GM21825 (cell line): ENCODE measurements around the gene RAD51C.
"Not testable (repeated sequence)": the region's sequence is repeated elsewhere in the genome, so short reads cannot be mapped to it uniquely, and the experiment has no call there.

Experiments
- ATAC-seq: cut with Tn5 transposase; IDR thresholded peaks from one replicate; pipeline ENCODE4 v1.9.1; 2021; ENCODE audit warnings: mild to moderate bottlenecking, moderate library complexity; ENCODE audit not compliant: unreplicated experiment

RAD51C gene

DNA sequence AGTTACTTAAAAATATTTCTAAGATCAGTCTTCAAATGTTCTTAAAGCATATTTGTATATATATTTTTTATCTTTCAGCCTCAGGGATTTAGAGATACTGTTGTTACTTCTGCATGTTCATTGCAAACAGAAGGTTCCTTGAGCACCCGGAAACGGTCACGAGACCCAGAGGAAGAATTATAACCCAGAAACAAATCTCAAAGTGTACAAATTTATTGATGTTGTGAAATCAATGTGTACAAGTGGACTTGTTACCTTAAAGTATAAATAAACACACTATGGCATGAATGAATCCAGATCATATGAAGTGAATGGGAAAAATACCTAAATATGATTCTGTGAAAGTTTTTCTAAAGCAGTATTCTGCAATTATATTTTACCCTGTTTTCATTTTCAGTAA, 41.6 kb downstream of the RAD51C start:
- ATAC-seq = no peak

DNA sequence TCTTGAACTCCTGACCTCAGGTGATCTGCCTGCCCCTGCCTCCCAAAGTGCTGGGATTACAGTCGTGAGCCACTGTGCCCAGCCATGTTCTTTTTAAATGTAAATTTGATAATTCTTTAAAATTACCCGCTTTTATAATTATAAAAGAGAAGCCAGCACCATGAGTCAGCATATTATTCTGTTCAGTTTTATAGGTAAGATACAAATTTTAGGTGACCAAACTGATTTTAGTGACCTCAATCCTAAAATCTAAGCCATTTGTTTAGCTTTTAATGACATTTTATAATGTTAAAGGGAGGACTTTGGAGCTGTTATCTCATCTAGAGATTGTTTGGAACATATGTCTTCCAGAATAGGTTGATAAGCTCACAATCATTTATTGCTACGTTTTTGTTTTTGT, 42.4 kb downstream of the RAD51C start:
- ATAC-seq = no peak

- ATAC-seq = no peak
These were observed 48.8 kb downstream of the RAD51C start for GRCh38 chr17:58741121-58741625.

GRCh38 chr17:58747674-58748073, 55.3 kb downstream of the RAD51C start:
- no peak for ATAC-seq

GRCh38 chr17:58749627-58750026, 57.2 kb downstream of the RAD51C start:
- ATAC-seq = not testable (repeated sequence)

- ATAC-seq = no peak
These were observed 60.6 kb downstream of the RAD51C start for GRCh38 chr17:58753026-58753425.

DNA sequence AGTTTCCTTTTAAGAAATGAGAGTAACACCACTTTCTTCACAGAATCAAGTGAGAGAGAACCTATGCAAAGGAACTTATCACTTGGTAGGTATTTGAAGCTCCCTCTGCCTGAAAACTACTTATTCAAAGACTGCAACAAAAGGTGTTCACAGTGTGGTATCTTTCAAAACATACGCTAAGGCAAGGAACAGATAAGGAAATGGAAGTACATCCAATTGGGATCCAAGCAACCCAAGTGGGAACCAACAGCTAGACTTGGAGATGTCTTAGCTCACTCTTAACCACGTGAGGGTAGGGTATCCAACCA, 62.8 kb downstream of the RAD51C start:
- ATAC-seq = no peak

DNA sequence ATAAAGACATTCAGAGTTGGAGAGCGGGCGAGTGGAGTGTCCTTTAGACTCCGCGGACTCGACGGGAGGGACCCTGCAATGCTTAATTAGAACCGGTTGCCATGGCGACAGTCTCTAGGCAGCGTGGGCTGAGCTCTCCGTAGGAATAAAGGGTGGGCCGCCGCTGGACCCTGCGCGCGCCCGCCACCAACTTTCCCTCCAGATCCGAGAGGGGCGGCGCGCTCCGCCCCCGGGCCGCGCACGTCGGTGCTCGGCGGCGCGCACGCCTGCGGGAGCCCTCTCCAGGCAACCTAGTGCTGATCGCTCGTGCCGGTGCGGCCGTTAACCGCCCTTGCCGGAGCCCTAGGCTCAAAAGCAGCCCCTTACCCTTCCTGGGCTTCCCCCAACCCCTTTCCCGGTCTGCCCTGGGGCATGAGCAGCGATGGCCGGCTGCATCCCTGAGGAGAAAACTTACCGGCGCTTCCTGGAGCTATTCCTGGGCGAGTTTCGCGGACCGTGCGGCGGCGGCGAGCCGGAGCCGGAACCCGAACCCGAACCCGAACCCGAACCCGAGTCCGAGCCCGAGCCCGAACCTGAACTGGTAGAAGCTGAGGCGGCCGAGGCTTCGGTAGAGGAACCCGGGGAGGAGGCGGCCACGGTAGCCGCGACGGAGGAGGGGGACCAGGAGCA, 63.3 kb downstream of the RAD51C start, which contains the start of gene PPM1E:
PPM1E (plus strand) TSS at position 278 of the 669 bp plus-strand sequence.
- no peak for ATAC-seq

DNA sequence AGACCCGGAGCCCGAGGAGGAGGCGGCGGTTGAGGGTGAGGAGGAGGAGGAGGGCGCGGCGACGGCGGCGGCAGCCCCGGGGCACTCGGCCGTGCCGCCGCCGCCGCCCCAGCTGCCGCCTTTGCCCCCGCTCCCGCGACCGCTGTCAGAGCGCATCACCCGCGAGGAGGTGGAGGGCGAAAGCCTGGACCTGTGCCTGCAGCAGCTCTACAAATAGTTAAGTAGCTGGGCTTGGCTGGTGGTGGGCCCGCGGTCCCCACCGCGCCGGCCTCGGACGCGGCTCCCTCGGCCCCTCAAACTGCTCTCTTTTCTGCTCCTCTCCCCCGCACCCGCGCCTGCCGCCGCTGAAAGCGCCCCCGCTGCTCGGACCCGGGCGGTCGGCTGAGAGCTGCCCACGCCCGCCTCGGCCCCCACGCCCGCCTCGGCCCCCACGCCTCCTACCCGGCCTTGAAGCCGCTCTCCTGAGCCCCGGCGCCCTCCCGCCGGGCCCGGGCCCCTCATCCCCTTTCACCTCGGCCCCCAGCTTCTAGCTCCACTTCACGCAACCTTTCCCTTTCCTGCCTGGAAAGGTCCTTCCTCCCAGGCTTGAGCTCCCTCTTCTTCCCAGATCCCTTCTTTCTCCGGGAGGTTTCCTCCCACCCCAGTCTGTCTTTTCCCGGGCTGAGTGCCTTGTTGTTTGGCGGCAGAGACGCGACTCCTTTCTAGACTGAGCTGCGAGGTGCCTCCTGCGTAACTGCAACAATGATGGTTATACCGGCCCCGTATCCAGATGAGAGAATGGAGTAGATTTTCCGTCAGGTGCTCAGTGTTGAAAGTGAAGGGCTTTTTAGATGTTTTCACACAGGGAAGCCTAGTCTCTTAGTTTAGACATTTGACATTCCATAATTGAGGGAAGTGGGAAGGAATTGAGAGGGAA, 64.1 kb downstream of the RAD51C start:
- ATAC-seq = no peak

DNA sequence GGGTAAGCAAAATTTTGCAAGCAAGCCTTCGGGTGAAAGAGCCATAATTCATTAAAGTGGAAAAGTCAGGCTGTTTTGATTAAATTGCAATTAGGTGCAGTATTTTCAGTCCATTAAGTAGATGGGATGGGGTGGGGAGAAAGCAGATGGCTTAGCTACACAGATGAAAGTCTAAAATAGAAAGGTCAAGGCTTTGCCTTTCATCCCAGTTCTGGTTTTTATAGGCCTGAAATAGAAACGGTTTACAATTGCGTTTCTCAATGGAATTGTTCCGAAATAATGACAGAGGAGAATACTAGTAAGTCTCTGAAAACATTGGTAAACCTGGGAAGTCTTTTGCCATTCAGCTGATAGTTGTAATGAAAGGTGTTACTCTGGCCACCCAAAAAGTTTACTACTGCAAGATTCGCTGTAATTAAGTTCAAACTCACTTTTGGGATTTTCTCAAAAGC, 64.8 kb downstream of the RAD51C start:
- no peak for ATAC-seq

GRCh38 chr17:58758890-58759289, 66.5 kb downstream of the RAD51C start:
- no peak for ATAC-seq

- no peak for ATAC-seq
These were observed 67.1 kb downstream of the RAD51C start for GRCh38 chr17:58759522-58759921.

DNA sequence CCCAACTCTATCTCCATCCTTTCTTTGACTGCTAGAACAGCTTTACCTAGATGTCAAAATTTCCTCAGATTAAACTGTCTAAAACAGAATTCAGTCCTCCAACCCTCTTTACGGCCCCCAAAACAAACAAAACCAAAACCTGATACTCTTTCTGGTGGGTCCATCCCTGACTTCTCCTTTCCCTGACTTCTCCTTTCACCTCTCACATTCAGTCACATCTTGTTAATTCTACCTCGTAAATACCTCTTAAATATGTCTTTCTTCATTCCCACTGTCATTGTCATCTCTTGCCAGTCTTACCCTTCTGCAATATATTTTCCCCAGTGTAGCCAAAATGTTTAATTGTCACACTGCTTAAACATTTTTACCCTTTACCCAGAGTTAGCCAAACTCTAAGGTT, 67.8 kb downstream of the RAD51C start:
- ATAC-seq = no peak

GRCh38 chr17:58763263-58763662, 70.9 kb downstream of the RAD51C start:
- no peak for ATAC-seq

GRCh38 chr17:58764373-58764772, 72.0 kb downstream of the RAD51C start:
- ATAC-seq = no peak

DNA sequence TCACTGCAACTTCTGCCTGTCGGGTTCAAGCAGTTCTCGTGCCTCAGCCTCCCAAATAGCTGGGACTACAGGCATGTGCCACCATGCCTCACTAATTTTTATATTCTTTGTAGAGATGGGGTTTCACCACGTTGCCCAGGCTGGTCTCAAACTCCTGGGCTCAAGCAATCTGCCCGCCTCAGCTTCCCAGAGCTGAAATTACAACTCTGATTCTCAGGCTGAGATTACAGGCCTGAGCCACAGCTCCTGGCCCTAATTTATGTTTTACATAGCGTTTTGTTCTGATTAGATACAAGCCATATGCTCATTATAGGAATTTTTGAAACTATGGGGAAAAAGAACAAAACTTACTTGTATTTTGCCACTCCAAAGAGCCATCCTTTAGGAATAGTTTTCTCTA, 86.1 kb downstream of the RAD51C start:
- ATAC-seq = not testable (repeated sequence)

DNA sequence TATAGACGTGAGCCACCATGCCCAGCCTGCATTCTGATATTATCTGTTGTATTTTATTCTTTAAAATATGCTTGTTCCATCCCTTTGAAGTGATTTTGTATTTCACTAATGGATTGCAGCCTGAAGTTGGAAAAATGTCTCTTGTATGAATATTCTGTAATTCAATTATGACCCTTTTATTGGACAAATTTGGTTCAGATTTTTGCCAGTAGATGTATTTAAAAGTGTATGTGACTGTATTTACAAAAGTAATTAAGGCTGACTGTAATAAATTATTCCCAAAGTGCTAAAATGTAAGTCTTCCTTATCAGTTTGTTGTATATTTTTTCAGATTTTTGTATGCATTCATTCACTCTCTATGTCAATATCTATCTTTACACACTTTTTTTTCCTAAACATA, 87.0 kb downstream of the RAD51C start:
- ATAC-seq = no peak

GRCh38 chr17:58783380-58783779, 91.0 kb downstream of the RAD51C start:
- no peak for ATAC-seq

DNA sequence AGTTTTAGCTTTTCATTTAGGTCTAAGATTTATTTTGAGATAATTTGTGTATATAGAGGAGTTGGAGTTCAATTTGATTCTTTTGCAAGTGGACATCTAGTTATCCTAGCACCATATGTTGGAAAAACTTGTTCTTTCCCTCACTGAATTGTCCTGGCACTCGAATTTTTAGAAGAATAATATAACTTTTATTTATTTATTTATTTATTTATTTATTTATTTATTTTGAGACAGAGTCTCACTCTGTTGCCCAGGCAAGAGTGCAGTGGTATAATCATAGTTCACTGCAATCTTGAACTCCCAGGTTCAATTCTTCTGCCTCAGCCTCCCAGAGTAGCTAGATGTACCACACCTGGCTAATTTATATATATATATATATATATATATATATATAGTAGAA, 92.7 kb downstream of the RAD51C start:
- ATAC-seq = no peak
